NCI-H2171 (cell line): ENCODE data around the gene CREBBP.

Experiments
- DNase-seq: peaks from one replicate; lab custom pipeline; 2025; lab: John Stamatoyannopoulos, UW

The CREBBP gene

DNA sequence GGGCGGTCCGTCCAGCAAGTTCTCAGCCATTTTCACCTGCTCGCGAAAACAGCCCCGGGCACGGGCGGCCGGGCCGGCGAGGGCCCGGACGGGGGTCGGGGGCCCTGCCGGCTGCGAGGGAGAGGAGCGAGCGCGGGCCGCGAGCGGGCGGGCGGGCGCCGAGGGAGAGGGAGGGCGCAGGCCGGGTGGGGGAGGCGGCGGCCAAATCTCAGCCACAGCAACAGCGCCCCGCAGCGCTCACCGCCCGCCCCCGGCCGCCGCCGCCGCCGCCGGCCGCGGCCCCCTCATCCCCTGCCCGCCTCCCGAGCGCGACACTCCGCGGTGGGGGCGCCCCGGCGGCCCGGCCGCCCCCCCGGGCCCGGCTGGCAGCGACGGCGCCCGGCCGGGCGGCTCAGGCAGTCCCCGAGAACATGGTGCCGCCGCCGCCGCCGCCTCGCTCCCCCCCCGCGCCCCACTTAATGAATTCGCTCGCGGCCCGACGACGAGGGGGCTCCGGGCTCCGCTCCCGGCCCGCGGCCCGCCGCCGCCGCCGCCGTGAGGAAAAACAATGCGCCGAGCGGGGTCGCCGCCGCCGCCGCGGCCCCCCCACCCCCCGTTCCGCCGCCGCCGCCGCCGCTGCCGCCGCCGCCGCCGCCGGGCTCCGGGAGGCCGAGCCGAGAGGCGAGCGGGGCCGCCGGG is 487 bp downstream of the CREBBP start:
- DNase-seq: peak; percentile 59

DNA sequence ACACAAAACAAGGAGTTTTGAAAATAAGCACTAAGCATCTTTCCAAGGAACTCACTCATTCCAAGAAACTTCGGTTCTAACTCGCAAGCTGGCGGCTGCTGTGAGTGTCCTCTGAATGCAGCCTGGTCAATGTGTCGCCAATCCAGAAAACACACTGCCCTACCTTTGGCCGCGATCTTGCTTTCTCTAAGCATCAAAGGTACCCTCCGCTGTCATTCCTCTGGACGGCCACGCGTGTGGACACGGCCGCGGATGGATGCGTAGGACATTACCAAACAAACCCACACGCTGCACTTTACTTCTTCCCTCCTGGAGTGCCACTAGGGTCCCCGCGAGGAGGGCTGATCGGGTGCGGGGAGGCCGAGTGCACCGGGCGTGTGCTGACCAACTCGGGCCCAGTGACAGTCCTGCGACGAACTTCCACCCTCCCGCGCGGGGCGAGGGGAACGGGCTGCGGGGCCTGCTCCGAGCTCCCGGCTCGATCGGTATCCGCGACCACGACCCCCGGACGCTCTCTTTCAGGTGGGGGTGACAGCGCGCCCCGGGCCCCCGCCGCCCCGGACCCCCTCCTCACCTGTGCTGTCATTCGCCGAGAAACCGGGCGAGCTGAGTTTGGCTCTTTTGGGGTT is 1.1 kb downstream of the CREBBP start:
- DNase-seq: no peak

DNA sequence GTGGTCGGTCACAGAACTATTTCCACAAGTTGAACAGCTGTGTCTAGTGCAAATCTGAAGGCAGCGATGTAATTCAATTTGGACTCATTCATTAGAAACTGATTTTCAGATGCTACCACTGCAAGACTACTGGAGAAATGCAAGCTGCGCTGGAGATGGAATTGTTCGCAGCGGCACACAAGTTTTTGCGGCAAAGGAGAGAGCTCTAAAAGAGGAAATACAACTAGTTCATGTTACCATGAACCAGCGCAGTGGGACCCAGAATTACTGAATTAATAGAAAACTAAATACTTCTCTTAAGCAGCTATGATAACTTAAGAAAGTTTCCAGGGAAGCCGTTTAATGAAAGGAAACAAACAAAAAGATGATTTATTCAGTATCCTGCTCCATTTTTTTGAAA is 1.9 kb downstream of the CREBBP start:
- no peak for DNase-seq

DNA sequence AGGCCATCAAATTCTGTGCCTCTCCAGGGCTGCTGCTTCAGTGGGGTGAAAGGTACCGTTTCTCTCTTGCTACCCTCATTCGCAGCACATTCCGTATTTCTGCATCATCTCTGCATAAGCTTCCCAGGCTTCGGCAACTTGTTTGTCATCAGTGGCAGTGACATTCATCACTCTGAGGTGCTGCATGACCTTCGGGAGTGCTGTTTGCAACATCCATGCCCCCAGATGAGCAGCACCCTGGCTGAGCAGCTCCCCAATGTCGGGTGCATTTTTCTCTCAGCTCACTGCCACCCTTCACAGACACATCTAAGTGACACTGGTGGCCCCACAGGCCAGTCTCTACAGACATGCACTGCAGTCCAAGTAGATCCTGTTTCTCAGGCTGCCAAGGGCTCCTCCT is 3.8 kb downstream of the CREBBP start:
- DNase-seq: no peak

- no peak for DNase-seq
Measured at GRCh38 chr16:3876160-3876559, 4.4 kb downstream of the CREBBP start.

DNA sequence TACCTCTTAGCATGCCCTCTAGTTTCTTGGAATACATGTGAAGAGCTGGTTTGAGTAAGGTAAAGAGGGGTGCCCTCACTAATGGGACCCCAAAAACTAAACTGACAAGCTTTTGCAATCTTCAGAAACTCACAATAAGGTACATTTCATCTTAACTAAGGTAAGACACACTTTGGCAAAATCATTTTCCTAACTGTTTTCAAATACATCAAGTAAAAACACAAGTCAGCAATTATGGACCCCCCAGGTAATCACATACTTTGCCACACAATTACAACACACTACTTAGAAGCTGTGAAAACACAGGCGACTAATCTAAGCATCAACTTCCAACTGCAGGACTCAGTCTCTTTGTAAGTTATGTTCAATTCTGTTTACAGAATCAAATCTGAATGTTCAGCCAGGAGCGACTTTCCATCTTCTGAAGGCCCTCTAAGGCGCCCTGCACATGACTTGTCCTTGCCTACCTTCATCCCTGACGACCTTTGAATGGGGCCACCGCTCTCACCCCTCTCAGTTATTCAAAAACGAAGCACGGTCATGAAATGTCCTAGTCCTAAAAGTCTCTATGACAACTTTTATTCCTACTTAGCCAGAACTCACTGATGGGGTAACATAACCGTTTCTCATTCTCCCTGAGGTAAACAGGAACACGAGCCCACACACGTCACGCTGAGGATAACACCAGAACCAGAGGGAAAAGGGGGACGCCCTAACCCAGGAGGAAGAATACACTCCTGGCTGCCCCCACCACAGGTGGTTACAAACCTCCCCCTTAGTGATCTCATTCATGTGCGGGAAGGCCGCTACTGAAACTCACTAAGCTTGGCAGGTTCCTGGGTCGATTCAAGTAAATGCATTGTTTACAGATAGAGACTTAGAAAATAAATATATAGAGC is 5.5 kb downstream of the CREBBP start:
- DNase-seq: no peak

GRCh38 chr16:3874242-3874641 is 6.3 kb downstream of the CREBBP start:
- no peak for DNase-seq

GRCh38 chr16:3873482-3874173 is 6.9 kb downstream of the CREBBP start:
- DNase-seq: no peak

DNA sequence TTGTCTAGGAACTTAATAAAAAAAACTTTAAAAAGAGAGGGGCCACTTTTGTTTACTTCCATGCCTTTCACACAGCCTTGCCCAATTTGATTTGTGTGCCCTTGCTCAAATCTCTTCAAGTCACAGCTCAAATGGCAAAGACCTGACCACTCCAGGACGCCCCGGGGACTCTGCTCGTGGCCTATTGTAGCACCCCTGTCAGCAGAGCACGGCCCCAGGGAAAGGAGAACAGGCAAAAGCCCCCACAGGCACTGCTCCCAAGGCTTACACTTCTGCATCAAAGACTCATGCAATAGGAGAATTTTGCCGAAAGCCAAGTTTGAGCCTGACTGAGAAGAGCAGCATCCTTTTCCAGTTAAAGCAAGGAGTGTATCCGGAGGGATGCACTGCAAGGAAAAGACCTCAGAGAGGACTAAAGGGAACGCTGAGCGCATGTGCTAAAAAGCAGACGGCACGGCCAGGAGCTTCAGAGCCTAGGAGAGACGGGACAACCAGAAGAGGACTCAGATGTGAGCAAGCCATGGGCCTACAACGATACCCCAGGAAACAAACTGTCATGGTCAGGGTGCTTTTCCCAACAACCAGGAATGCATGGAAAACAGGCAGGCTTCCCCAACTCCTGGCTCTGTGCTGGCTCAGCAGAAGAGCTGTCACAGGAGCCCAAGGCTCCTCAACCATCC is 8.2 kb downstream of the CREBBP start:
- no peak for DNase-seq

- no peak for DNase-seq
Measured at GRCh38 chr16:3868967-3869366, 11.5 kb downstream of the CREBBP start.

- DNase-seq: no peak
Measured at GRCh38 chr16:3868556-3868955, 12.0 kb downstream of the CREBBP start.

- no peak for DNase-seq
Measured at GRCh38 chr16:3866703-3867431, 13.6 kb downstream of the CREBBP start.

- DNase-seq: no peak
Measured at GRCh38 chr16:3865241-3865640, 15.3 kb downstream of the CREBBP start.

DNA sequence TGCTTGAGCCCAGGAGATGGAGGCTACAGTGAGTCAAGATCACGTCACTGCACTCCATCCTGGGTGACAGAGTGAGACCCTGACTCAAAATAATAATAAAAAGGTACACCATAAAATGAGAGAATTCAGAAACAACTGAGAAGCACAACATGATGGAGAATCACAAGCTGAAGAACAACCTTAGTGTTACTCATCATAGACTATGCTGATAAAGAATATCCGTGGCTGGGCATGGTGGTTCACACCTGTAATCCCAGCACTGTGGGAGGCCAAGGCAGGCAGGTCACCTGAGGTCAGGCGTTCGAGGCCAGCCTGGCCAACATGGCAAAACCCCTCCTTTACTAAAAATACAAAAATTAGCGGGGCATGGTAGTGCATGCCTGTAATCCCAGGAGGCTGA is 16.0 kb downstream of the CREBBP start:
- DNase-seq: no peak

DNA sequence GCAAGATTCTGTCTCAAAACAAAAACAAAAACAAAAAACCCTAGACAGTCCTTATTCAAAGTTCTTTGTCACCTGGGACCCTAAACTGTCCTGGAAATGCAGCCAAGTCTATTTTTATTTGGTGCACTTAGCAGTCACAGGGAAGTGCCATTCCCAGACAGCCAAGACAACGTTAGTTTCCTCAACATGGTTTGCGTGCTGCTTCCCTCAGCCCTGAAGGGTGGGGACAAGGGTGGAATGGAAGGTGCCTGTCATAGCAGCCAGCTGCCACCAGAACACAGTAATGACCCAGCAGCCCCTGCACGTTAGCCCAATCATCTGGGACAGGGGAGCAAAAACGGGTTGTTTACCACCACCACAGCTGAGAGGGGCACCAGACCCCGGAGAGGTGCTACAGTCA is 16.9 kb downstream of the CREBBP start:
- no peak for DNase-seq

- no peak for DNase-seq
Measured at GRCh38 chr16:3861808-3862451, 18.6 kb downstream of the CREBBP start.

- peak; percentile 53 for DNase-seq
Measured at GRCh38 chr16:3859889-3860288, 20.6 kb downstream of the CREBBP start.

DNA sequence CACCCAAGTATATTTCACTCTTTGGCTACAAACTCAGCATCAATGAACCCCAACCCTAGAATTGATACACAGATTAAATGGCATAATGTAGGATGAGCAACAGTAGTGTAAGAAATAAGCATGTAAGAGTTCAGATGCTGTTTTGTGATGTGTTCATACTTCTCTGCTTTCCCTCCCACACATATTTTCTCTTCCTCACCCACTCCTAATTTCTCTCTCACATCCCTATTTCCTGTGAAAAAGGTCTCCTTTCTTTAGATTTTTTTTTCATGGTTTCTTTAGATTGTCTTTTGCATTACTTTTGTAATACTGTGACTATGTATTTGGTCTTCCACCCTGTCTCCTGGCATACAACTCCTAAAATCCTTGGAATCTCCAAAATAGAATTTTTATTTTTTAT is 21.7 kb downstream of the CREBBP start:
- DNase-seq: no peak

- no peak for DNase-seq
Measured at GRCh38 chr16:3857189-3858043, 23.1 kb downstream of the CREBBP start.
